ENCODE data around the gene GADL1.

Gene GADL1

GRCh38 chr3:30753766-30754165 is 140.7 kb downstream of the GADL1 start:
- no peak for DNase-seq

DNA sequence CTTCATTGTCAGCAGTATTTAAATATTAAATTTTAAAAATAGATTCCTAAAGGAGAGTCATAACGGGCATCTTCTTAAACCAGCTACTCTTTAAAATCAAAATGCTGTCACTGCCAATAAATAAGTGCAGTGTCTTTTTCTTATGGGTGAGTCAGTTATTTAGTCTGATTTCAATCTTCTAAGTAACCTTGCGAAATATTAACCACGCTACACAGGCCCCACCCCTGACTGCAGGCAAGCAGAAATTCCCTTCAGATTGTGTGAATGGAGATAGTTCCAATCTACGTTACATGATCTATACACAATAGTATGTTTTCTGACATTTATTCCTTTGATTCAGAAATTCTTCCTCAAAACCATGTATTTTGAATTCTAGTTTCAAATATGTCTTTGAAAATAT is 141.5 kb downstream of the GADL1 start:
- DNase-seq: no peak

DNA sequence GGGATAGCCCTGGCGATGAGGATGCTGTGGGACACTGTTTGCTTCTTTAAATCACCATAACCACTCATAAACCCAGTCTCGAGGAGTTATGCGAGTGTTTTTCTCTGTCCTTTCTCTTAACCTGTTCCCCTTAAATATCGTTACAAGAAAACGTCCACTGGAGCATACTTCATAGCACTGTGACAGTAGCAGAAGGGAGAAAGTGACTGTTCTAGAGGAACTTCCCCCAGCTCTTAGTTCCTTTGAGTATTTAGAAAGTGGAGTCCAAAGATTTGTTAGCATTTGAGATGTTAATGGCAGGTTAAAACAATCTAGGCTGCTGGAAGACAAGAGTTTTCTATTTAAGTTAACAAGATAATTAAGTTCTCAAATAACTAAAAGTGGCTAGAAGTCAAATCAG is 142.0 kb downstream of the GADL1 start:
- DNase-seq: no peak

DNA sequence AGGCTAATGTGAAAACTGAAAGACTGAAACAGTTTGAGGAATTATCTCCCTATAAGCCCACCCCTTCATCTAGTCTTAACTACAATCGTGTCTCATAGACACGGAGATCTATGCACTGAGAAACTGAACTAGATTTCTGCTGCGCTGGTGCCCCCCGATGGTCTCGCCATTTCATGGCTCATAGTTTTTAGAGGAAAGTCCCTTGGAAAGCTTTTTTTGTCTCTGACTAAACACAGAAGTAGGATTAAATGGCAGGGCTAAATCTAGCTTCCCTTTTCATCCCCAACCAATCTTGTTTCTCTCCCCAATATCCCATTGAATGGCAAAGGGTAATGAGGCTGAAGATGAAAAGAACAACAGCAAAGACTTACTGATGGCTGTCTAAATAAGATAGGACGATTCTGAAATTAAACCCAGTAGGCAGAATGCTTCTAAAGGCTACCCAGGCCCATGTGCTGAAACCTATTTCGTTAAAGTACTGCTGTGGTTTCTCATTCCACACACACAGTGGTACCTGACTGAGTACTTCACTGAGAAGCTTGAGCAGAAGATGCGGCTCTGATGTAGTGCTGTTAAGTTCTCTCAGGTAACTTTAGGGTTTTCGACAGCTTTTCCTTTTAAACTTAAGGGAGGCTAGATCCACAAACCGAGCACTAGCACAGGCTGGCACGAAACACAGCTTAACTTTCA is 142.7 kb downstream of the GADL1 start:
- DNase-seq: no peak

- DNase-seq: peak; percentile 7
Measured at GRCh38 chr3:30750967-30751366, 143.5 kb downstream of the GADL1 start.

GRCh38 chr3:30749230-30749629 is 145.2 kb downstream of the GADL1 start:
- DNase-seq: no peak

DNA sequence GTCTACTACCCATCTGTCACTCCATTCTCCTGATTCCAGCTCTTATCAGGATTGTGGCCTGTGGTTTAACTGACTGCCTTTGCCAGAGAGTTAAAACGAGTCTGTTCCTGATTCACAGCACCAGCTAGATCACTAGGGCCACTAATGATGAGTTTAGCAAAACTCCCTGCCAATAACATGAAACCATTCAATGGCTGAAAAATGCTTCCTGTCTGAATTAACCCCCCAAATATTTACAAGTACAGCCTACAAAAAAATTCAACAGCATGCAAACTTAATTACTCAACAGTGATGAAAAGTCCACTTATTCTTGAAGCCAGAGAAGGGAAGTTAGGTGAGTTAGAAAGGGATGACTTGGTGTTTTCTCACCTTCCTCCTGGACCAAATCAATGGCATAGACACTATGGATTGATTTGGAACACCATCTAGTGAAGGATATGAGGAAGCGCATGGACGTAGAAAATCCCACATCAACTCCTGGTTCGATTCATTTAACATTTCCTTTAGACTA is 146.6 kb downstream of the GADL1 start:
- no peak for DNase-seq

GRCh38 chr3:30743641-30744317 is 150.7 kb downstream of the GADL1 start:
- no peak for DNase-seq

GRCh38 chr3:30742796-30743619 is 151.5 kb downstream of the GADL1 start:
- DNase-seq: no peak

- DNase-seq: no peak
Measured at GRCh38 chr3:30741889-30742288, 152.6 kb downstream of the GADL1 start.

GRCh38 chr3:30738605-30739004 is 155.9 kb downstream of the GADL1 start:
- no peak for DNase-seq

DNA sequence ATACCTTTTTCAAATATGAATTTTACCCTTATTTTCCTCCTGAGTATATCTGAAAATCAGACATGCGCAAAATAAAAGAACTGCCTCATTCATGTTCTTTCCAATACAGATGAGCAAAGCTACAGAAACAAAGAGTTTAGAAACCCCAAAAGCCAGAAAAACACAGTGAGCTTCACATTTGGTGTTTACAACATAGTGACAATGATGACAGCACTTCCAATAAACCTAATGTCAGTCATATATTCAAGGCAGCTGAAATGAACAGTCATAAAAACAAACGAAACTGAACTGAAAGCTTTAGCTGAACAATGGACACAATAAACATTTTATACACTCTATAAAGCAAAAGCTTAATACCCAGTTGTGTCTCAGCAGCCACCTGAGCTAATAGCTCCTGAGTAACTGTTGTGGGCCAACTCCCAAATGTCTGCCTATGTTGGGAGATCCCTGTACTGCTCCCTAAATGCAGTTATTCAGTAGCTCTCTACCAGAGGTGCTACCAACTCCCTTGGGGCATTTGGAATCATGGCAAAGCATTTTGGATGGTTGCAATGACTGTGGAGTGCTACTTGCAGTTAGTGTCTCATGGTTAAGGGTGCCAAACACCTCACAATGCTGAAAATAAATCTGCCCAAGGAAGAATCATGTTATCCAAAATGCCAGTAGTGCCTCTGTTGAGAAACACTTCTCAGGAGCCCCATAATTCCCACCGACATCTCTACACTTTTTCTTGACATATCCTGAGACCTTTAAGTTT is 156.5 kb downstream of the GADL1 start:
- no peak for DNase-seq

- DNase-seq: no peak
Measured at GRCh38 chr3:30733696-30734095, 160.8 kb downstream of the GADL1 start.

DNA sequence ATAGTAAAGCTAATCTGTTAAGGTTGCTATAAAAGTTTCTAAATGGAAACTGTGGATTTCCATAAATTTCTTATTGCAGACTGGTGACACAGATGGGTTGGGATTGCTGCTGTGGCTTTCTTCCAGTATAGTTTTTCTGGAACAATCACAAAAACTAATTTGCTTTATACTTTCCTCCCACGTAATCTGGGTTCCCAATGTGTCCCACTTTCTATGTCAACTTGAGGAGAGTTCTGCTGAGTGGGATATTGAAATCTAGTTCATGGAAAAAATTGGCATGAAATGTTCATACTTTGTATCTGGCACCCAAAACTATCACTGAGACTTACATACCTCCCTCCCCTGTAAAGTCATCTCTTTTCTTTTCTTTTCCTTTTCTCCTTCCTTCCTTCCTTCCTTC is 161.3 kb downstream of the GADL1 start:
- no peak for DNase-seq

GRCh38 chr3:30730967-30731366 is 163.5 kb downstream of the GADL1 start:
- DNase-seq: no peak

DNA sequence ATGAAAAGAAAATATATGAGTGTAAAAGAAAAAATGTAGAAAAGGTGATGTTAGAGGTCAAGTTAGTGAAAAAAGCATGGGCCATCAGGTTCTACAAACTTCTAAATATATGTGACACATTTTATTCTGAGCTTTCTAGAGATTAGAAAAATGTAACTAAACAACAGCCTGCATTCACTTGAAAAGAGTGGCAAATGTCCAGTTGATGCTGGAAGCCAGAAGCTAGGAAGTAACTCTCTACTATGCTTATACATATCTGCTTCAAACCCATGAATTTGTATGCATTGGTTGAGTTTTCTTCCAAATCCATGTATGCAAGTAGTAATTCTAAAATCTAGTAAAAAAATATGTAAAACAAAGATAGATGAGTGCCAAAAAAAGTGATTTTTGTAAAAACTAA is 164.5 kb downstream of the GADL1 start:
- DNase-seq: no peak

GRCh38 chr3:30729512-30729911 is 164.9 kb downstream of the GADL1 start:
- DNase-seq: no peak

- DNase-seq: no peak
Measured at GRCh38 chr3:30728143-30728542, 166.3 kb downstream of the GADL1 start.

DNA sequence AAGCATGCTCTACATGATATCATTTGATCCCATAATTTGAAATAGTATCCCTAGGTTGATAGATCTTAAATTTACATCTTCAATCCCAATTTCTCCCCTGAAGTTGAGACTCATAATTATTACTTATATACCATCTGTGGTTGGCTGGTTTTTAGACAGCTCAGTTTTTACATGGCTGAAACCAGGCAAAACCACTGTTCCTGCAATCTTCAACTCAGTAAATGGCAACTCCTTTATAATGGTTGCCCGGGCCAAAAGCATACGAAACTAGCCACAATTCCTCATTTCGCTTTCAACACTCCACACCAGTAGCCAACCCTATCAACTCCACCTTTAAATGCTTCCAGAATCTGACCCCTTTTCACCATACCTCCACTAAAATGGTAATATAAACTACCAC is 169.6 kb downstream of the GADL1 start:
- DNase-seq: no peak

DNA sequence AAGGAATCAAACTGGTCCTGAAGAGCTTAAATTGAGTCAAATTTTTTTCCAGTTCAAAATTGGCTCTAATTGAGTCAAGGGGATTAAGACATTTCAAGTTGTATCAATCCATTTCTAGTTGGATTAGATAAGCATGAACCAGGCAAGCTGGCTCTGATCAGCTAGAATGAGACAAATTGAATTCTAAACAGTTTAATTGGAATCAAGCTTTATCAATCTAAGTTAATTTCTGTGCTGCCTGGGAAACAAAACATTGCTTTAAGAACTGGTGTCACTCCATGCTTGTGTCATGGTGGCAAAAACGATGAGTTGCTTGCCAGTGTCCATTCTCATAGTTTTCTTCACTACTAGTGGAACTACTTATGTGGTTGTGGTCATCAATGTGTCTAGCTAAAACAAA is 171.2 kb downstream of the GADL1 start:
- DNase-seq: no peak

DNA sequence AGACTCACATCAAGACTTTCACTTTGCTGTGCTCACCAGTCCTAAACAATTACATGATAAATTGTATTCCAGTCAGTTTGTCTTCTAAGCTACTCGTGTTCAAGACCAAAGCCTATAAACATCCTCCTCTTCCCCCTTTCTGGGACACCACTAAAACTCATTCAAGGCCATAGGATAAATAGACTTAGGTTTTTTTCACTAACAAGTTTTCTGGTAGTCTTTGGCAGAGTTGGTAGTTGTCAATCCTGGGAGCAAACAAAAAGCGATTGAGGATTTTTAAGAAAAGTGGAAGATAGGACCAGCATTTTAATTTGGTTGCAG is 173.2 kb downstream of the GADL1 start:
- no peak for DNase-seq

GRCh38 chr3:30720586-30721313 is 173.7 kb downstream of the GADL1 start:
- no peak for DNase-seq

All from NCI-H1105 treated with DMSO at 0.1 percent for 48 hours (cell line).